SKM-1 (cell line): ENCODE results near the gene CNTNAP2.

ENCODE experiments used
- DNase-seq: peaks from one replicate; lab custom pipeline; 2025; ENCODE audit not compliant: unreplicated experiment; lab: John Stamatoyannopoulos, UW

The CNTNAP2 gene

DNA sequence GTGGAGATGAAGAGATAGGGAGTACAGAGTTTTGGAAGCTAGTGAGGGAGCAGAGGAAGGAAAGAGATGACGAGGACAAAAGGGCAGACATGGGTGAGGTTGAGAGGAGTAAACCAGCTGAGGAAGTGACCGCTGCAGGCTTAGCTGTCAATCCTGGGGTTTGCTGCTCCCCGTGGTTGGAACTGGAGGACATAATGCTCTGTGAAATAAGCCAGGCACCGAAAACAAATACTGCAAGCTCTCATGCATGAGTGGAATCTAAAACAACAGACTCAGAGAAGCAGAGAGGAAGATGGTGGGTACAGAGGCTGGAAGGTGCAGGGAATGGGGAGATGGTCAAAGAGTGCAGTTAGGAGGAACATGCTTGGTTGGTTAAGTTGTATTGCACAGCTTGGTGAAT, 1991.8 kb downstream of the CNTNAP2 start:
- no peak for DNase-seq

DNA sequence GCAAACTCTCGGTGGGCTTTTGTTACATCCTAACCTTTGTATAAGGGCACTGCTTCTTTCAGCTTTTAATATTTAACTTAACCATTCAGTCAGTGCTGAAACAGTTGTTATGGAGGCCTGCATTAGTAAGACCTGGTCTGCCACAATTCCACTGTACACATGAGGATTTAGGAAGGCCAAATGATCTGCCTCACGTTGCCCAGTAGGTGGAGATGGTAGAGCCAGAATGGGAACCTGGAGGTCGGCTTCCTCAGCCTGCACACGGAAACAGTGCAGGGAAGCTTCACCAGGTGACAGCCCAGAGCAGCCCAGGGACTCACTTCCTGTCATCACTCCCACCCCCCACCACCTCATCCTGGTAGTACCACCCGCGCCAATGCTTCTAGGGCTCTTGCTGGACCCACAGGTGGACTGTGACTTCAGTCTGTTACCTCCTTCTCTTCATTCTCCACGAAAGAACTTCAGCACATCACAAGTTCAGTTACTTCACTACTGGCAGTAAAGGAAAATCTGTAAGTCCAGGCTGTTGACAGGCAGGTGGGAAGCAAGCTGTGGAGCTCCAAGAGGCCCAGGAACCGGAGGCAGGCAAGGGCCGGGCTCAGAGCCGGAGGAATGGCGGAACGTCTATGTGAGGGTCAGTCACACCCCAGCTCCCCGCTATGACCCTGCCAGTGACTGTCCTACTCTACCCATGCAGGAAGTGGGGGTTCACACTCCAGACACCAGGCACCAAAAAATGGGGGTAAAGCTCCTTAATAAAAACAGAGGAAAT, 1993.7 kb downstream of the CNTNAP2 start:
- no peak for DNase-seq

DNA sequence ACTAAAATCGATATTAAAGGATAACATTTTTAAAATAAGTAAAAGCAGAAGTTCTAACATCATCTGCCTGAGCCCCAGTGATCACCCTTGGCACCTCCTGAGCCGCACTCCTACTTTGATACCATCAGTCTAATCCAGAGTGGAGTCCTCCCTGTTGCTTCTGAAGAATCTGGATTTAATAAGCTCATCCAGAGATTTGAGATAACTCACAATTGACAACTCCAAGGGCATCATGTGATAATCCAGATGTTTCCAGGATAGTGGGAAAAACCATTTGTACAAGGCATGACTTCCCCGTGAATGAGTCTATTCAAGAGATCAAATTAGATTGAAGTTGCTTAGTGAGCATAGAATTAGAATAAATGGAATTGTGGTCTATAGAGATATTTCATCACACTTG, 1998.2 kb downstream of the CNTNAP2 start:
- no peak for DNase-seq

DNA sequence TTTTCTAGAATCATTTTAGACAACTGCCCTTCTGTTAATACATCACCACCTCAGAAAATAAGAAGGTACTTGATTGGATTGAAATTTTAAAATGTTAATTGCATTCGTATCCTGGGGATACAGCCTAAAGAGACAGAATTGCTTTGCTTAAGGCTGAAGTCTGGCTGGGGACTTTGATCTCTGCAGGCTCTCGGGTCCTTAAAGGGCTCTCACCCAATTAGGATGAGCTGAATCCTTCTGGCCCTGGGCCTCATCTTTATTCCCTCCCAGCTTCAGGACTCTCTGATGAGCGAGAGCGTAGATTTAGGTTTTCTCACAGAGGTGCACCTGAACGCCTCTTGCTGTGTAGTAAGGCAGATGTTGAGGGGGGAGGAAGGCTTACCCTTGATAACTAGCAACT, 1998.7 kb downstream of the CNTNAP2 start:
- no peak for DNase-seq

DNA sequence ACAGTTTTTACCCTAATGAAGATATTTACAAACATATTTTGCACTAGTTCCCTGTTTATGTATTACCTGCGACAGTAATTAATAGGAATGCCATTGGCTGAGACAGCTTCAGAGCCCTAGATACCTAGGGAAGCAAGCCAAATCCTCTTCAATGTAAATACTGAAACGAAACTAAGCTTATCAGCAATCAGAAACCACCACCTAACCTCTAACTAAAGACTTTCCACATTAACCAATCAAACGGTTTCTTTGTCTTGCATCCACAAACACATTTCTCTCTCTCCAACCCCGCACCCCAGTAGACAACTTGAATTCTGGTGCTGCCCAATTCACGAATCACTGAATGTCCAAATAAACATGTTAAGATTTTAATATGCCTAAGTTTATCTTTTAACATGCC, 1999.6 kb downstream of the CNTNAP2 start:
- DNase-seq, result no peak

DNA sequence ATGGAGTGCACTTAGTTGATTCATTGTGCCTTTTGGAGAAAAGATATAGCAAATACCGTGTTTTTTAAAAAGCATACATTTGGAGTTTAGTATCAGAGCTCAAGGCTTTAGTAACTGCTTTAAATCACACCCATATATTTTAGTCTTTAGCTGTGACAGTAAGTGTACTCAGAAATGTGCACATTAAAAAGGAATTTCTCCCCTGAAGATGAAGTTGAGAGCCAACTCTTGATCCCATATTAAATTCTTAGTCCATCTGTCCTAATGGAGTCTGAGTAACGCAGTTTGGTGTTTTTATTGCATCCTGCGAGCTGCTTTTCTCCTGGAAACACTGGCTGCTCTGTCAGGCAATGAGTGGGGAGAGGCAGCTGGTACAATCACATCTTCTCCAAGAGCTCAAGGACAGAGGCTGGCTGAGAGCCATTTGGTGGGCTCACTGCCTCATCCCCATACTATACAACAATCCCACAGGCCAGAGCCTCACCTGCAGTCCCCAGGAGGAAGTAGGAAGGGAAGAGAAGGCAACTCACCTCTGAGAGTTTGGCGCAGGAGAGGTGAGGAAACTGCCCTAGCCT, 2000.3 kb downstream of the CNTNAP2 start:
- no peak for DNase-seq

DNA sequence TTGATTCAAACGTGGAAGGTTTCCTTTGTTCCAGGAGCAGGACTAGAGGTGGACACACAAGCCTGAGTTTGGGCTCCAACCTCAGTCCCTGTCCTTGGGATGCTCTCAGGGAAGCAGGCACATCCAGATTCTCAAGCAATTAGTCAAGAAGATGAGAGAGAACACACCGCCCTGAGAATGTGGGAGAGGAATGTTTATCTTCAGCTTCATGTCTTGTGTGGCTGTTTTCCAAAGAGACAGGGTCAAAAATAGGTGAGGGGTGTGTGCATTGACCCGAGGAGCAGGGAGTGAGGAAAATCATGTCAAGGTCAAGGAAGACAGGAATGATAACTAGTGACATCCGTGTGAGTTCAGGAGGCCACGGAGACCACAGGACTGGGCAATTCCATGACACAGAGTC, 2001.8 kb downstream of the CNTNAP2 start:
- DNase-seq, result no peak

DNA sequence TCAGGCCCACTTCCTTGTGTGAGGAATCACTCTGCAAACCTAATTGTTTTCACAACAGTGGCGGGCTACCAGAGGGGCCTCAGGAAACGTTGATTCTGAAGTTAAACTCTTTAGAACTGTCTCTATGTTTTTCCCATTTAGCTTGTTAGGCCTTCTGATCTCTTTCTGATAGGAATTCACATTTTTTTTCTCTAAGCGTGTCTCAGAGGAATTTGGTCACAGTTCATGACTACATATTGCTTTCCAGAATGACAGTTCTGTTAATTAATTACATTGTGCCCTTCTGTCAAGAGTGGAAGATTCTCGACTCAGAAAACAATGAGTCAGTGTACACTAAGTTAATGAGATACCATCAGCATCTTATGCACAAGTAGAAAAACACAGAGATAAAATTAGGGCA, 2004.8 kb downstream of the CNTNAP2 start:
- DNase-seq, result no peak

DNA sequence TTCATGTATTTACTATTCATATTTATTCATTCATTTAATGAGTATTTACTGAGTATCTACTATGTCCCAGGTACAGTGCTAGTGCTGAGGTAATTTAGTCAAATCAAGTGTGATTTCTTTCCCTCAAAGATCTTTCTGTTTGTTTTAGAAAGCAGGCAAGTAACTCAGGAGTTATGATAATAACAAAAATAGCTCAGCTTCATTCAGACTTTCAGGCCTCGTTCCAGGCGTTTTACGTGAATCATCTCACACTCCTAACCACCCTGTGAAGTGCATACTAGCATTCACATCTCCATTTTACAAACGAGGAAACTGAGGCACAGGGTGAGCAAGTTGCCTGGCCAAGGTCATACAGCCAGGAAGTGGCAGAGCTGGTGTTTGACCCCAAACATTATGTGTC, 2005.2 kb downstream of the CNTNAP2 start:
- no peak for DNase-seq

DNA sequence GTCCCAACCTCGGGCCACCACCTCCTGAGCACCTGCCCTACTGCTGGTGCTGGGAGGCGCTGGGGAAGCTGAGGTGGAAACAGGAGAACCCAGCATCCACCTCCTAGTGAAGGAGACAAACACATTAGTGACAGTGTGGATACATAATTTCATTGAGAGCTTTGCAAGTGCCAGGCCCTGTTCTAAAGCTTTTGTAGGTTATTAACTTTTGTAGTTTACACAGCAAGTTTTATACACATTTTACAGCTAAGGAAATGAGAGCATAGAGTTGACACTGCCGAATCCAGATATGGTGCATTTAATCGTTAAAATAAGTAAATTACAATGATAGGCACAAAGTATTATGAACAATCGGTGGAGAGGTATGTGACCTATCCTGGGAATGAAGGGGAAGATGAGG, 2007.9 kb downstream of the CNTNAP2 start:
- peak; percentile 59 for DNase-seq

DNA sequence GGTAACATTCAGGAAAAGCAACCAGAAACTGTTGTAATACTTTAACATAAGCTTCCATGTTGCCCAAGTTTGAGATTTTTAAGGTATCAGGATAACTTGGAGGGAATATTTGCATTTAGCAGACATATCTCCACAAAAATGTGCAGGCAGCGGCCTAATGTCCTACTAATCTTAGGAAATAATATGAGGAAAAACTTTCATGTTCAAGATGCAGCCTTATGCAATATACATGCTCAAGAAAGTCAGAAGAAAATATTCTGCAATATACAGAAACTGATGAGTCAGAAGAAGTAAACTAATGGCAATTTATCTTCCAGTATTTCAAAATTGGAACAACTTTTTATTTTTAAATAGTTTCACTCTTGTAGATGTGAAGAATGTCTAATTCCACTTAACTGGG, 2010.8 kb downstream of the CNTNAP2 start:
- peak; percentile 74 for DNase-seq

DNA sequence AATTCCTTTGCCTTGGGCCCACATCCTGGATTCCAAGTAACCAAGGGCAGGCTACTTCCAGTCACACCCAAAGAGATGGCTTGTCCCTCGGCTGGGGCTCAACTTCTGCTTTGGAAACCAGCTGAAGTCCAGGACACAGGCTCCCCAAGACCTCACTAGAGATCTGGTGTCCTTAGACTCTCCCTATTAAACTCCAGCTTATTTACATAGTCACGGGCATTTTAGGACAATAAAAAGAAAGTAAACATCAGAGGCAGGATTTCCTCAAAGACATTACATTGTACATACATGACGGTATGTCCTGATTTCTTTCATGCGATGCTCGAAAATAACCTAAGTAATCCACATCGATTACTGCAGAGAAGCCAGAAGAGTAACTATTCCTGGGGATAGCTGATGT, 2012.4 kb downstream of the CNTNAP2 start:
- peak; percentile 76 for DNase-seq

DNA sequence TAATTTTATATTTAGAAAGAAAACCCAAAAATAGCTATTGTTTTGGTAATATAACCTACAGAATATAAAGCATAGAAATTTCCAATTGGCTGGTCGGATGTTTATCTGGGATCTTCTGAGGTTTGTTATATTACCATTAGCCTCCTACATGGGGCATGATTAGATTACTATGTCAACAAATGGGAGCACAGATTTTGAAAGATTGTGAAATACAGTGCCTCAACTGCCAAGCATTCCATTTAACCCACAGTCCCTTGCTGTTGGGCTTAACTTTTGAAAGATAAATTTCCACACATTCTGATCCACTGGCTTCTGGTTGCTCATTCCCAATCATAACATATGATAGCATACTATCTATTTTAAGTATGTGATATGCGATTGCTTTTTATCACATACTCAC, 2018.5 kb downstream of the CNTNAP2 start:
- no peak for DNase-seq

DNA sequence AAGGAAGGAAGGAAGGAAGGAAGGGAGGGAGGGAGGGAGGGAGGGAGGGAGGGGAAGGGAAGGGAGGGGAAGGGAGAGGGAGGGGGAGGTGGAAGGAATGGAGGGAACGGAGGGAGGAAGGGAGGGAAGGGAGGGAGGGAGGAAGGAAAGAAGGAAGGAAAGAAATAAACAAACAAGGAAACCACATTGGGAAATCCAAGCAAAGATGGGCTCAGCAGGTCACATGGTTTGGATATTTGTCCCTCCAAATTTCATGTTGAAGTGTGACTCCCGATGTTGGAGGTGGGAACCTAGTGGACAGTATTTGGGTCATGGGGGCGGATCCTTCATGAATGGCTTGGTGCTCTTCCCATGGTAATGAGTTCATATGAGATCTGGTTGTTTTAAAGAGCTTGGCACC, 2019.4 kb downstream of the CNTNAP2 start:
- DNase-seq, result no peak

DNA sequence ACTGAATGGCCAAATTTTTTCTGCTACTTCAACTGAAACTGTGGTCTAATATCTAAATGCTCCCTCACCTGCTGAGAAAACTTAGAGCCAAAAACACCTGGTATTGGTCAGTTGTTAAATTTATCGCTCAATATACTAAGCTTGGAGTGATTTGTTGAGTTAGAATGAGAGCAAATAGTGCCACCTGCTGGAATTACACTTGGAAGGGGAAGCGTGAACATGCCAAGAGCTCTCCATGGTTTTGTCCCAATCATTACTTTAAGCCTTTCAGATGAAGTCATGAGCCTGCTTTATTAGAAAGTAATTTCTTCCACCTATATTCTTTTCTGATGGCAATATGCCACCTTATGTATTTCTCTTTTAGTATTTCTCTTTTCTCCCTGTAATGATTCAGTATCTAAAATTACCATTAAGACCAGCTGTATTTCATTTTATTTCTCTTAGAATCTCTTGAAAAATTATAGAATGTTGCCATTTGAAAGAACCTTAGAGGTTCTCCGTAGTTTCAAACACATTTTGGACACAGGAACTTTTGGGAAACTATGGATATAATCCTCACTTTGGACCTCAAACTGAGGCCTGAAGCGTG, 2026.2 kb downstream of the CNTNAP2 start:
- no peak for DNase-seq

DNA sequence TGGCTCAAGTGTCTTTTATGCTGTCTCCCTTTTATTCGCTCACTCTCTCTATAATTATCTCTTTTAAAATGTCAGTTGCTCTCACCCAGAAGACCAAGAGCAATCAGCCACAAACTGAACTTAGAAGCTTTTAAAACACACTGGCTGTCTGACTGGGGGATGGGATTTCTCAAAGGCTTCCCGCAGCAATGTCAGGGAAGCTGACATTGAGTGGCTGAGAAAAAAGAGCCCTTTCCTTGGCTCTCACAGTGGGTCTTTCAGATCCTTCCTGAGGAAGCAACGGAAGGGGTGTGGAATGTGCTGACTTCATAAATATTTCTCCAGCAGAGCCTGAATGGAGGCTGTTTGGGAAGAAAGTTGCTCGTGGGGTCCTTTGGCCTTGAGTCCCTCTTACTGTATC, 2028.2 kb downstream of the CNTNAP2 start:
- DNase-seq, result no peak

DNA sequence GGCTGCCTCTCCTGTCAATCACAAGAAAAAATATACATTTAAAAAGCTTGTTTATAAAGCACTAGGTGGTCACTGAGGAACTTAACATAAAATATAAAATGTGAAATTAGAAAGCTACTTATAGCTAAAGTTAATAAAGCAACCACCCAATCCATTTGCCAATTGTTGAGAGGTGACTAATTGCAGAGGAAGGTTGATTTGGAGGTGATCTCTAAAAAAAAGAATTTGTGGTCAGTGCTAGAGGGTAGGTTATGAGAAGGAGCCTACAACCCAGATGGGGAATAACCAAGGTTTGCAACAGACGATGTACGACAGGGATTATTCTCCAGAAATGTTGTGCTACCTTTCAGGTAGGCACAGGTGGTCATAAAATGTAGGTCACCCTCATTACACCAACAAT, 2029.7 kb downstream of the CNTNAP2 start:
- DNase-seq, result no peak

DNA sequence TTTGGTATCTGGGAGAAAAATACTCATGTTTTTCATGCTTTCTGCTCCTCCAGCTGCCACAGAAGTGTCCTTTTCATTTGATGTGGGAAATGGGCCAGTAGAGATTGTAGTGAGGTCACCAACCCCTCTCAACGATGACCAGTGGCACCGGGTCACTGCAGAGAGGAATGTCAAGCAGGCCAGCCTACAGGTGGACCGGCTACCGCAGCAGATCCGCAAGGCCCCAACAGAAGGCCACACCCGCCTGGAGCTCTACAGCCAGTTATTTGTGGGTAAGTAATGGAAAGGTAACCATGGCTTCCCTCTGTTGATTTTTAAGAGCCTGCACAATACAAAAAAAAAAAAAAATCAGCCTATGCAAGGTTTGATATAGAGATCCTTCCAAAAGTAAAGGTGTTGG, 2030.8 kb downstream of the CNTNAP2 start:
- DNase-seq, result no peak

DNA sequence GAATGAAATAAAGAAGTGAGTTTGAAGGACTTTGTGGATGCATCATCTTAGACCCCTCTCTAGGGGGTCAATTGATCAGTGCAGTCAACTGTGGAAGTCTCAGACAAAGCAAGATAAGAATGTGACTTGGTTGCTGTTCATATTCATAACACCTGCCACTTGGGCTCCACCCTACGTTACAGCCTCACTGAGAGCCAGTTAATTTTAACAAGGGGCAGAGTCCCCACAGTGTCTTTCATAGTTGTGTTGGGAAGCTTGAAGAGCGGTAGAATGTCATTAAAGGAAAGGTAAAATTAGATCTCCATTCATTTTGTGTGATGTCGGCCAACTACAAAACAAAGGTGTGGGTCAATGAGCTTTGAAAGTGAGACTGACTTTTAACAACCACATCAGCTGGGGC, 2031.9 kb downstream of the CNTNAP2 start:
- DNase-seq, result no peak

DNA sequence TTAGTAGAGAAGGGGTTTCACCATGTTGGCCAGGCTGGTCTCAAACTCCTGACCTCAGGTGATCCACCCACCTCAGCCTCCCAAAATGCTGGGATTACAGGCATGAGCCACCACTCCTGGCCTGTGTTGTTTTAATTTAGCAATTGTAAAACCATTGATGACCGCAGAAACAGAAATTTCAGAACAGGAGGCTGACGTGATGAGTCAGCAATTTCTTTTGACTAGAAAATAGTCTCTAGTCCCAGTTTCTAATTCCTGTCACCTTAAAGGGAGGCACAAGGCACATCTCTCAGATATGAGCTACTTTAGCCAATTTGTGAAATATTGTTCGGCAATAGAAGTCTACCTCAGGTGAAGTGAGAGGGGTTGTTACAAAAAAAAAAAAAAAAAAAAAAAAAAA, 2033.1 kb downstream of the CNTNAP2 start:
- no peak for DNase-seq

DNA sequence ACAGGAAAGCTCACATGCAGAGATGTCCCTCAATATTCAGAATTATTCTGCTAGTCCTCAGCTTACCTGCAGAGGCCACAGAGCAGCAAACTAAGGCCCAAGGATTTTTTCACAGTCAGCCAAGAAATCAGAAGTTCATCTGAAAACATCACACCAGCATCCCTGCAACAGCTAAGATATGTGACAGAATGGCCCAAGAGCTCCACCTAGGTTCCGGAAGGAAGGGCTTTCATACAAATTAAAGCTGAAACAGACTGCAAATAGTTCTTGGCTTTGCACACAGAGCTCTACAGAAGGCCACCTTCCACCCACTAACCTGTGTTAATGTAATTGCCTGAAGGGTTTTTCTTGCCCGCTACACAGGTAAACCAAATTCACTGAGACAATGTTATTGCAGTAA, 2035.2 kb downstream of the CNTNAP2 start:
- DNase-seq, result no peak

DNA sequence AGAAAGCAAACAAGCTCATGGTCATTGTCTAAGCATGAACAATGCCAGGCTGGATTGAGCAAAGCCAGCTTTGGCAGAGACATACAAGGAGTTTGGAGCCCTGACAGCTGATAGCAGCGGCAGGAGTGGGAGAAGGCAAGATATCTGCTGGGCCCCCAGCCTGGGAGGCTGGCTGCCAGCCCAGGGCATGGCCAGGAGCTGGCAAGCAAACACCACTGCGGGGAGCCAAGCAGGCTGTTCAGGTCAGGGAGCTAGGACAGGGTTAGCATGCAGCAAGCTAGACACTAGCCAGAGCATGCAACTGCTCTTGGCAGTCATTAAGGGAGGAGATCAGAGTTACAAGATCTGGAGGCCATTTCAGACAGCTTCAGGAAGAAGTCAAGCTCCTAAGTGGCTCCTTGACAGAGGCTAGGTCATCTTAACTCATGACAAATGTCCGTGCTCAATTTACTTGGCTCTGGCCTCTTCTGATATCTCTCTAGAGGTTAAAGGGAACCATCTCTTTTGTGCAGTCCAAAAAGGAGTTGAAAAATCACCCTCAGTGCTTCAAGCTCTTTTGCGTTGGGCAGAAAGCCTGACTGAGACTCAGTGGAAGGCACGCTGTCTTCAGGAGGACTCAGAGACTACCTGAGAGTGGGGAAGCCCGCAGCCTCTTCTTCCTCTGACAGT, 2037.1 kb downstream of the CNTNAP2 start:
- DNase-seq, result no peak
